GM12878 (cell line): ENCODE results near the gene ADAMTSL4. TPM values are rescaled to one million over a fixed set of nuclear protein-coding genes. Genes with fewer than 3 reads are reported as not detected.

ENCODE experiments used
- BCL11A ChIP-seq: IDR thresholded peaks from 2 replicates; pipeline ENCODE4 v1.6.1; 2011; ENCODE audit warnings: low read depth, low read length
- CHD1 ChIP-seq: IDR thresholded peaks from 2 replicates; pipeline ENCODE4 v1.6.1; 2012; ENCODE audit warnings: low read depth, low read length, improper control_type of control experiment
- CTCF ChIP-seq, 3 experiments: IDR thresholded peaks in 2 of 3; conservative IDR thresholded peaks in 1 of 3; 2 replicates each; pipeline ENCODE4 v1.5.1; 2011; ENCODE audit warnings: low read depth in 3 of 3, low read length in 3 of 3, mild to moderate bottlenecking in 3 of 3, control low read depth in 2 of 3, moderate library complexity in 2 of 3, inconsistent platforms in 1 of 3, mixed read lengths in 1 of 3; ENCODE audit not compliant: control insufficient read depth in 2 of 3, insufficient read depth in 1 of 3; ENCODE audit errors: extremely low read depth in 1 of 3
- E2F8 ChIP-seq: fragments of 450-650 bp; IDR thresholded peaks from 2 replicates; pipeline ENCODE4 v1.6.1; 2018; ENCODE audit warnings: mild to moderate bottlenecking, low read depth, moderate library complexity; ENCODE audit not compliant: partially characterized antibody
- ETV6 ChIP-seq, 2 experiments: fragments of 450-650 bp in 1 of 2; IDR thresholded peaks in 1 of 2; conservative IDR thresholded peaks in 1 of 2; 2 replicates each; pipeline ENCODE4 v1.6.1; 2014; ENCODE audit warnings: antibody characterized with exemption in 1 of 2, borderline replicate concordance in 1 of 2, low read depth in 1 of 2, mild to moderate bottlenecking in 1 of 2, moderate library complexity in 1 of 2
- FOXM1 ChIP-seq: IDR thresholded peaks from 2 replicates; pipeline ENCODE4 v1.6.1; 2012; ENCODE audit warnings: low read depth, mild to moderate bottlenecking, inconsistent platforms, low read length, moderate library complexity
- HDAC2 ChIP-seq: fragments of 200-600 bp; sonication (generic); IDR thresholded peaks from 2 replicates; pipeline ENCODE4 v1.6.1; 2017
- KAT2A ChIP-seq: conservative IDR thresholded peaks from 2 replicates; pipeline ENCODE4 v1.6.1; 2011; ENCODE audit warnings: low read depth, low read length; ENCODE audit not compliant: control insufficient read depth
- MTA3 ChIP-seq: IDR thresholded peaks from 2 replicates; pipeline ENCODE4 v1.6.1; 2012; ENCODE audit warnings: low read length, inconsistent platforms, borderline replicate concordance
- REST ChIP-seq: IDR thresholded peaks from 2 replicates; pipeline ENCODE4 v1.6.1; 2012; ENCODE audit warnings: mild to moderate bottlenecking, low read depth, low read length
- SMC3 ChIP-seq: IDR thresholded peaks from 2 replicates; pipeline ENCODE4 v1.6.1; 2011; ENCODE audit warnings: low read length, improper control_type of control experiment, borderline replicate concordance
- SP1 ChIP-seq: IDR thresholded peaks from one replicate; pipeline ENCODE4 v1.6.1; 2011; ENCODE audit warnings: low read depth, low read length
- SUZ12 ChIP-seq: fragments of 200-600 bp; sonication (generic); IDR thresholded peaks from one replicate; pipeline ENCODE4 v1.6.1; 2018; ENCODE audit warnings: antibody characterized with exemption, mild to moderate bottlenecking; ENCODE audit not compliant: unreplicated experiment
- YBX1 ChIP-seq: fragments of 450-650 bp; IDR thresholded peaks from 2 replicates; pipeline ENCODE4 v1.6.1; 2016; ENCODE audit warnings: antibody characterized with exemption
- ZBED1 ChIP-seq: IDR thresholded peaks from 2 replicates; pipeline ENCODE4 v1.6.1; 2016; ENCODE audit warnings: borderline replicate concordance
- ZBTB33 ChIP-seq: fragments of 450-650 bp; IDR thresholded peaks from 2 replicates; pipeline ENCODE4 v1.6.1; 2017; ENCODE audit warnings: mild to moderate bottlenecking
- polyA plus RNA-seq, 11 experiments: library from polyadenylated mRNA; depleted of rRNA in 4 of 11; unstranded in 6 of 11; stranded (reverse) in 5 of 11; fragments of >200 nt; fragmentation: Nextera tagmentation in 4 of 11; fragmentation: Illumina TruSeq in 1 of 11; extraction: Ambion mirVana in 4 of 11; extraction: Trizol in 1 of 11; gene quantifications; 1 replicate in 1 of 11; 2 replicates in 10 of 11; pipeline versions ENCODE4 v1.2.1 to v1.2.3, GENCODE V29; 2011 to 2016; ENCODE audit warnings: inconsistent platforms in 2 of 11, missing spikeins in 2 of 11, low read depth in 1 of 11
- total RNA-seq, 4 experiments: library from RNA; depleted of rRNA in 3 of 4; stranded (reverse); fragments of >200 nt in 3 of 4; fragmentation: Illumina TruSeq in 1 of 4; extraction: Trizol in 1 of 4; gene quantifications; 2 replicates each; pipeline versions ENCODE4 v1.2.1 to v1.2.3, GENCODE V29; 2013 to 2021

ADAMTSL4 gene
- total and polyA plus RNA-seq, 10 of the 15 experiments (the other 5 are each of a cell fraction or from before 2014, with no cell fraction given), result 0.04 to 0.15 (median 0.05) TPM; not detected in 5

- no peak for TF ChIP-seq REST
- no peak for TF ChIP-seq ZBED1
- TF ChIP-seq YBX1, result no peak
- TF ChIP-seq SP1, result no peak
- no peak for TF ChIP-seq BCL11A
- no peak for TF ChIP-seq HDAC2
- no peak for TF ChIP-seq CHD1
- TF ChIP-seq ZBTB33, result no peak
- no peak for TF ChIP-seq ETV6 (conservative IDR thresholded peaks at IDR 0.05 in 1 of 2, IDR thresholded peaks at IDR 0.05 in 1 of 2; ENCODE audit: borderline replicate concordance in 1 of 2, low read depth in 1 of 2)
- TF ChIP-seq CTCF (IDR thresholded peaks at IDR 0.05 in 2 of 3, conservative IDR thresholded peaks at IDR 0.05 in 1 of 3; ENCODE audit: control insufficient read depth in 2 of 3, extremely low read depth in 1 of 3, insufficient read depth in 1 of 3, low read depth in 3 of 3, low read length in 3 of 3), result no peak
- TF ChIP-seq KAT2A, result no peak
- TF ChIP-seq FOXM1, result no peak
- peak; percentile 22 for TF ChIP-seq E2F8
- TF ChIP-seq MTA3, result no peak
- TF ChIP-seq SMC3, result no peak
- no peak for TF ChIP-seq SUZ12
Observed at GRCh38 chr1:150579945-150580642, 30.9 kb downstream of the ADAMTSL4 start (continued).
